Transverse colon (tissue), 4 donors: Measurements from ENCODE around the gene FANCE. TPM values are rescaled to one million over a fixed set of nuclear protein-coding genes. Genes with fewer than 3 reads are reported as not detected.
"Not testable (repeated sequence)": the region's sequence is repeated elsewhere in the genome, so short reads cannot be mapped to it uniquely, and the experiment has no call there.

Source experiments
- DNase-seq: peaks from one replicate; pipeline ENCODE4 v3.0.0-alpha.2; 2019
- H3K27ac ChIP-seq, 4 donors: fragments of 200-600 bp; sonication (generic); 2 replicates each; pipeline ENCODE4 v1.5.1; 2016 to 2018; ENCODE audit warnings: inconsistent platforms in 4 of 4
- H3K27me3 ChIP-seq: fragments of 200-600 bp; sonication (generic); 2 replicates; pipeline ENCODE4 v1.5.1; 2017; ENCODE audit warnings: inconsistent platforms
- H3K36me3 ChIP-seq, 4 donors: fragments of 200-600 bp; sonication (generic); 2 replicates each; pipeline ENCODE4 v1.5.1; 2017 to 2019; ENCODE audit warnings: inconsistent platforms in 4 of 4
- H3K4me1 ChIP-seq, 4 donors: fragments of 200-600 bp; sonication (generic); 2 replicates each; pipeline ENCODE4 v1.5.1; 2017 to 2020; ENCODE audit warnings: inconsistent platforms in 4 of 4
- H3K4me3 ChIP-seq, 4 donors: fragments of 200-600 bp; sonication (generic); 1 replicate in 1 of 4; 2 replicates in 3 of 4; pipeline versions ENCODE4 v1.5.1 to v1.6.1; 2017 to 2019; ENCODE audit warnings: inconsistent platforms in 4 of 4
- H3K9me3 ChIP-seq, 2 donors: fragments of 200-600 bp; sonication (generic); 2 replicates each; pipeline ENCODE4 v1.5.1; 2017 to 2019; ENCODE audit warnings: inconsistent platforms in 2 of 2
- EP300 ChIP-seq: sonication (generic); formaldehyde crosslinking; IDR thresholded peaks from one replicate; pipeline ENCODE4 v1.6.1; 2017; ENCODE audit warnings: antibody characterized with exemption, low read depth
- POLR2A ChIP-seq: fragments of 450-650 bp; IDR thresholded peaks from one replicate; pipeline ENCODE4 v1.6.1; 2016; ENCODE audit warnings: antibody characterized with exemption, mild to moderate bottlenecking, moderate library complexity
- POLR2AphosphoS5 ChIP-seq, 3 donors: sonication (generic); formaldehyde crosslinking; IDR thresholded peaks; one replicate each; pipeline ENCODE4 v1.6.1; 2016; ENCODE audit warnings: antibody characterized with exemption in 3 of 3
- WGBS, 2 donors: methylation state at CpG; one replicate each; pipeline ENCODE4 v1.1.5; 2018; ENCODE audit warnings: low coverage in 1 of 2; 5-methylcytosine and 5-hydroxymethylcytosine counted together
- in situ Hi-C, 4 donors: fragments of 200-750 bp; cut with MboI; loops; one replicate each; pipeline versions ENCODE4 v1.15.0 to v1.15.1; 2017; ENCODE audit warnings: low sequenced_read_pairs in 3 of 4, low pct_ligation_motif_present in 1 of 4, low pct_unique_long_range_greater_than_20kb in 1 of 4
- intact Hi-C: fragments of 100-400 bp; cut with DNase I; formaldehyde crosslinking; loops from one replicate; pipeline ENCODE4 v1.15.1; 2023; ENCODE audit warnings: low total_unique reads
- total RNA-seq, 4 donors: library from RNA; depleted of rRNA; stranded (reverse); fragments of >200 nt; gene quantifications; one replicate each; pipeline ENCODE4 v1.1.0, GENCODE V29; 2016
- TF ChIP-seq, protein P1 (sequence below), 5 experiments: fragments of 200-600 bp in 3 of 5; fragments of 450-650 bp in 2 of 5; sonication (generic) in 3 of 5; IDR thresholded peaks; 1 replicate in 2 of 5; 2 replicates in 3 of 5; pipeline ENCODE4 v1.5.1; 2016 to 2017; ENCODE audit warnings: antibody characterized with exemption in 5 of 5, inconsistent platforms in 3 of 5, mild to moderate bottlenecking in 2 of 5, moderate library complexity in 1 of 5

Gene FANCE
- total RNA-seq, 4 donors from 2014 or later, result 0.75 to 30.8 (median 3.8) TPM

GRCh38 chr6:35427851-35428321, 24.3 kb upstream of the FANCE start:
- 84% methylated on average over 5 of the region's 9 CpGs; no CpG with 5 or more reads in 1 of the 2 donors for WGBS, 2 donors
- Histone ChIP-seq H3K4me3 (no peak overlapping the region), H3K27ac (no peak overlapping the region), H3K36me3 (peaks cover 0 to 20% (median 6%) of the 10 kb centered on the region in 4 donors), H3K9me3 (peaks cover 3 to 6% of the 10 kb centered on the region in 2 donors), H3K4me1 (peaks cover 0 to 13% (median 4%) of the 10 kb centered on the region in 4 donors), H3K27me3 (no peaks in the 10 kb centered on the region)
- in situ Hi-C loops, result loop anchor here in 1 of 4 donors (25.0 kb wide), 1 partner anchor 116 kb away; no protein-coding TSS in a partner anchor
- no peak for DNase-seq
- intact Hi-C loops, result no loop called here
- TF ChIP-seq EP300 (no peak), POLR2AphosphoS5 (IDR thresholded peaks at IDR 0.05) (no peak), POLR2A (no peak)
- TF ChIP-seq, protein P1, sequence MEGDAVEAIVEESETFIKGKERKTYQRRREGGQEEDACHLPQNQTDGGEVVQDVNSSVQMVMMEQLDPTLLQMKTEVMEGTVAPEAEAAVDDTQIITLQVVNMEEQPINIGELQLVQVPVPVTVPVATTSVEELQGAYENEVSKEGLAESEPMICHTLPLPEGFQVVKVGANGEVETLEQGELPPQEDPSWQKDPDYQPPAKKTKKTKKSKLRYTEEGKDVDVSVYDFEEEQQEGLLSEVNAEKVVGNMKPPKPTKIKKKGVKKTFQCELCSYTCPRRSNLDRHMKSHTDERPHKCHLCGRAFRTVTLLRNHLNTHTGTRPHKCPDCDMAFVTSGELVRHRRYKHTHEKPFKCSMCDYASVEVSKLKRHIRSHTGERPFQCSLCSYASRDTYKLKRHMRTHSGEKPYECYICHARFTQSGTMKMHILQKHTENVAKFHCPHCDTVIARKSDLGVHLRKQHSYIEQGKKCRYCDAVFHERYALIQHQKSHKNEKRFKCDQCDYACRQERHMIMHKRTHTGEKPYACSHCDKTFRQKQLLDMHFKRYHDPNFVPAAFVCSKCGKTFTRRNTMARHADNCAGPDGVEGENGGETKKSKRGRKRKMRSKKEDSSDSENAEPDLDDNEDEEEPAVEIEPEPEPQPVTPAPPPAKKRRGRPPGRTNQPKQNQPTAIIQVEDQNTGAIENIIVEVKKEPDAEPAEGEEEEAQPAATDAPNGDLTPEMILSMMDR (IDR thresholded peaks at IDR 0.05), result no peak

- peaks cover 0 to 20% (median 6%) of the 10 kb centered on the region in 4 donors for H3K36me3 ChIP-seq
- intact Hi-C loops (no loop called here), in situ Hi-C loops (loop anchor here in 1 of 4 donors (25.0 kb wide), 1 partner anchor 116 kb away; no protein-coding TSS in a partner anchor)
- 91 to 93% methylated on average over 4 to 10 of the region's 10 CpGs for WGBS, 2 donors
- peaks cover 0 to 15% (median 6%) of the 10 kb centered on the region in 4 donors for H3K4me1 ChIP-seq
- H3K4me3 ChIP-seq, result no peak overlapping the region
- no peak for DNase-seq
- peaks cover 3 to 6% of the 10 kb centered on the region in 2 donors for H3K9me3 ChIP-seq
- no peak overlapping the region for H3K27ac ChIP-seq
- no peaks in the 10 kb centered on the region for H3K27me3 ChIP-seq
- TF ChIP-seq, protein P1 (IDR thresholded peaks at IDR 0.05), result no peak
These were observed 23.6 kb upstream of the FANCE start for GRCh38 chr6:35428421-35429149.

GRCh38 chr6:35429463-35429862, 22.7 kb upstream of the FANCE start:
- Histone ChIP-seq H3K27me3 (no peaks in the 10 kb centered on the region), H3K4me3 (no peak overlapping the region), H3K4me1 (peaks cover 0 to 20% (median 10%) of the 10 kb centered on the region in 4 donors), H3K36me3 (peaks cover 0 to 11% (median 2%) of the 10 kb centered on the region in 4 donors), H3K27ac (no peak overlapping the region), H3K9me3 (peaks cover 3 to 6% of the 10 kb centered on the region in 2 donors)
- 90 to 100% methylated on average over 2 of the region's 2 CpGs for WGBS, 2 donors
- TF ChIP-seq EP300 (no peak), POLR2AphosphoS5 (IDR thresholded peaks at IDR 0.05) (no peak), POLR2A (no peak)
- TF ChIP-seq, protein P1 (IDR thresholded peaks at IDR 0.05), result no peak
- intact Hi-C loops (no loop called here), in situ Hi-C loops (loop anchor here in 1 of 4 donors (25.0 kb wide), 1 partner anchor 117 kb away; no protein-coding TSS in a partner anchor)
- no peak for DNase-seq

DNA sequence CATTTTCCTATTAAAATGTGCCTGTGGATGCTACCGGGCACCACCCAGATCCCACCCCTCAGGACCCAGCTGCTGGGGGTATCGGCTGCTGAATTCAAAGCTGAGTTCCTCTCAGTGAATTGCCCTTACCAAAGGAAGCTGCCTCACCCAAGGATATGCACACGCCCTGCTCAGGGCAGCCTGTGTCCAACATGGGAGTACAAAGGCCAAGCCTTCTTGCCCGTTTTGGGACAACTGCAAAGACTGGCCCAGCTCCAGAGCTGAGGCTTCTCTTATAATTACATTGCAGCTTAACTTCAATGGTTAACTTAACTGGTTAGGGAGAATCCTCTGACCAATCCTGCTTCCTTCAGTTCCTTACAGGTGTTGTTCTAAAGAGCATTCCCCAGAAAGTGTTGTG, 19.8 kb upstream of the FANCE start:
- H3K4me3 ChIP-seq, result no peak overlapping the region
- peak; percentile 73 for DNase-seq
- H3K27ac ChIP-seq, result peak overlapping the region; percentile 48 to 63 (median 54)
- H3K27me3 ChIP-seq, result no peaks in the 10 kb centered on the region
- intact Hi-C loops, result no loop called here
- H3K36me3 ChIP-seq, result peaks cover 0 to 2% (median 0%) of the 10 kb centered on the region in 4 donors
- TF ChIP-seq POLR2AphosphoS5 (IDR thresholded peaks at IDR 0.05) (peak in 1 of 3 donors; percentile 13), POLR2A (no peak)
- TF ChIP-seq, protein P1 (IDR thresholded peaks at IDR 0.05), result no peak
- 51 to 65% methylated on average over 3 to 4 of the region's 4 CpGs for WGBS, 2 donors
- in situ Hi-C loops, result loop anchor here in 1 of 4 donors (25.0 kb wide), 1 partner anchor 120 kb away; no protein-coding TSS in a partner anchor
- peaks cover 8 to 42% (median 26%) of the 10 kb centered on the region in 4 donors for H3K4me1 ChIP-seq
- peaks cover 3 to 6% of the 10 kb centered on the region in 2 donors for H3K9me3 ChIP-seq

GRCh38 chr6:35432702-35433101, 19.4 kb upstream of the FANCE start:
- H3K4me3 ChIP-seq, H3K27me3 ChIP-seq, H3K36me3 ChIP-seq, DNase-seq, intact Hi-C loops, H3K9me3 ChIP-seq: not testable (repeated sequence)
- peak overlapping the region; percentile 48 to 63 (median 54) for H3K27ac ChIP-seq
- in situ Hi-C loops, result loop anchor here in 1 of 4 donors (25.0 kb wide), 1 partner anchor 120 kb away; no protein-coding TSS in a partner anchor
- 59 to 87% methylated on average over 2 to 3 of the region's 3 CpGs for WGBS, 2 donors
- peaks cover 8 to 42% (median 26%) of the 10 kb centered on the region in 4 donors for H3K4me1 ChIP-seq
